Sigmoid colon (tissue), 3 donors: ENCODE data around the gene NDEL1.

Source experiments
- POLR2A ChIP-seq, 2 donors: fragments of 450-650 bp; IDR thresholded peaks; one replicate each; pipeline ENCODE4 v1.6.1; 2016; ENCODE audit warnings: antibody characterized with exemption in 2 of 2, mild to moderate bottlenecking in 2 of 2, moderate library complexity in 2 of 2
- TF ChIP-seq, protein P1 (sequence below), 4 experiments: fragments of 450-650 bp in 3 of 4; fragments of 200-600 bp in 1 of 4; IDR thresholded peaks; one replicate each; pipeline ENCODE4 v1.5.1; 2016 to 2019; ENCODE audit warnings: antibody characterized with exemption in 4 of 4, mild to moderate bottlenecking in 3 of 4, moderate library complexity in 2 of 4

DNA sequence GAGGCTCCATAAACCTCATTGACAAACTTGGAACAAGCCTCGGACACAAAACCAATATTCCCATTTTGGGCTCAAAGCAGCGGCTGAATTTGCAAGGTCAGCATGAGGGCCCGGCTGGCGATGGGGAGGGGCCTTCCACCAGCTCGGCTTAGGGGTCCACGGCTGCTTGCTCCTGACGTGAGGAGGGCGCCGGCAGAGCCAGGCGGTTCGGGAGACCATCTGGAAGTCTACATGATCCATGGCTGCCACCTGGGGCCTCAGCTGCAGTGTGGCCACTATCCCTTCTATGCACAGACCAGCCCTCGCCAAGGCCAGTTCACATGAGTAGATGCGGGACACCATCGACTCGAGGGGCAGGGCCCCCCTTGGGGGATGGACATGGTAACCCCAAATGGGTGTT is 39.1 kb downstream of the NDEL1 start:
- TF ChIP-seq, protein P1, sequence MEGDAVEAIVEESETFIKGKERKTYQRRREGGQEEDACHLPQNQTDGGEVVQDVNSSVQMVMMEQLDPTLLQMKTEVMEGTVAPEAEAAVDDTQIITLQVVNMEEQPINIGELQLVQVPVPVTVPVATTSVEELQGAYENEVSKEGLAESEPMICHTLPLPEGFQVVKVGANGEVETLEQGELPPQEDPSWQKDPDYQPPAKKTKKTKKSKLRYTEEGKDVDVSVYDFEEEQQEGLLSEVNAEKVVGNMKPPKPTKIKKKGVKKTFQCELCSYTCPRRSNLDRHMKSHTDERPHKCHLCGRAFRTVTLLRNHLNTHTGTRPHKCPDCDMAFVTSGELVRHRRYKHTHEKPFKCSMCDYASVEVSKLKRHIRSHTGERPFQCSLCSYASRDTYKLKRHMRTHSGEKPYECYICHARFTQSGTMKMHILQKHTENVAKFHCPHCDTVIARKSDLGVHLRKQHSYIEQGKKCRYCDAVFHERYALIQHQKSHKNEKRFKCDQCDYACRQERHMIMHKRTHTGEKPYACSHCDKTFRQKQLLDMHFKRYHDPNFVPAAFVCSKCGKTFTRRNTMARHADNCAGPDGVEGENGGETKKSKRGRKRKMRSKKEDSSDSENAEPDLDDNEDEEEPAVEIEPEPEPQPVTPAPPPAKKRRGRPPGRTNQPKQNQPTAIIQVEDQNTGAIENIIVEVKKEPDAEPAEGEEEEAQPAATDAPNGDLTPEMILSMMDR (IDR thresholded peaks at IDR 0.05) = no peak
- TF ChIP-seq POLR2A (IDR thresholded peaks at IDR 0.05) = no peak
